NCI-H2196 treated with DMSO at 0.1 percent for 48 hours (cell line): ENCODE data around the gene FMNL2.

Source experiments
- DNase-seq: peaks from one replicate; lab custom pipeline; 2025; ENCODE audit not compliant: unreplicated experiment; lab: John Stamatoyannopoulos, UW

Gene FMNL2

DNA sequence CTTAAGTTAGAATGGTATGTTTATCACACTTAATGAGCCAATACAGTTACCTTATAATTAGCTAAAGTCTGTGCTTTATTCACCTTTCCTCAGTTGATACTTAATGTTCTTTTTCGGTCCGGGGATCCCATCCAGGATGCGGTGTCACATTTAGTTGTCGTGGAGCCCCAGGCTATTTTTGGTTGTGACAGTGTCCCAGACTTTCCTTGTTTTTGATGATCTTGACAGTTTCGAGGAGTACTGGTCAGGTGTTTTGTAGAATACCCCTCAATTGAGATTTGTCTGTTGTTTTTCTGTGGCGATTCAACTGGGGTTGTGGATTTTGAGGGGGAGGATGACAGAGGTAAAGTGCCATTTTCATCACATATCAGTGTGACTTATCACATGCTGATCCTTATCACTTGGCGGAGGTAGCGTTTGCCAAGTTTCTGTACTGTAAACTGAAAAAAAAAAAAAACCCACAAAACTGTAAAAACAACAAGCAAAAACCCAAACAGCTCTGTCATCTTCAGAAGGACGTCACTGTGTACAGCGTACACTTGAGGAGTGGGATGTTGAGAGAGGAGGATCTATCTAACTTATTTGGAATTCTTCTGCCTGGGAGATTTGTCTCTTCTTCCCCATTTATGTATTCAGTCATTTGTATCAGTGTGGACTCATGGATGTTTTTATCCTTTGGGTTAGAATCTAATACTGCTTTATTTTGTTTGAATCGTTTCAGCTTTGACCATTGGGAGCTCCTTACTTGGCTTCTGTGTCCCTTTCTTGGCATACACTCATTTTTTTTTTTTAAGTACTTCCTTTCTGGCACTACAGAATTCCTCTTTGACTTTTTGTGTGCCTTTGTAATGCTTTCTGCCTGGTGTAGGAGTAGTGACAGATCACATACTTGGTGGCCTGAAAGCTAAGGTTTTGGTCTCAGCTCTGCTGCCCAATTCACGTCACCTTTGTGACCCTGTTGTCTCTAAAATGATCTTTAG lies 68.1 kb downstream of the FMNL2 start:
- no peak for DNase-seq

DNA sequence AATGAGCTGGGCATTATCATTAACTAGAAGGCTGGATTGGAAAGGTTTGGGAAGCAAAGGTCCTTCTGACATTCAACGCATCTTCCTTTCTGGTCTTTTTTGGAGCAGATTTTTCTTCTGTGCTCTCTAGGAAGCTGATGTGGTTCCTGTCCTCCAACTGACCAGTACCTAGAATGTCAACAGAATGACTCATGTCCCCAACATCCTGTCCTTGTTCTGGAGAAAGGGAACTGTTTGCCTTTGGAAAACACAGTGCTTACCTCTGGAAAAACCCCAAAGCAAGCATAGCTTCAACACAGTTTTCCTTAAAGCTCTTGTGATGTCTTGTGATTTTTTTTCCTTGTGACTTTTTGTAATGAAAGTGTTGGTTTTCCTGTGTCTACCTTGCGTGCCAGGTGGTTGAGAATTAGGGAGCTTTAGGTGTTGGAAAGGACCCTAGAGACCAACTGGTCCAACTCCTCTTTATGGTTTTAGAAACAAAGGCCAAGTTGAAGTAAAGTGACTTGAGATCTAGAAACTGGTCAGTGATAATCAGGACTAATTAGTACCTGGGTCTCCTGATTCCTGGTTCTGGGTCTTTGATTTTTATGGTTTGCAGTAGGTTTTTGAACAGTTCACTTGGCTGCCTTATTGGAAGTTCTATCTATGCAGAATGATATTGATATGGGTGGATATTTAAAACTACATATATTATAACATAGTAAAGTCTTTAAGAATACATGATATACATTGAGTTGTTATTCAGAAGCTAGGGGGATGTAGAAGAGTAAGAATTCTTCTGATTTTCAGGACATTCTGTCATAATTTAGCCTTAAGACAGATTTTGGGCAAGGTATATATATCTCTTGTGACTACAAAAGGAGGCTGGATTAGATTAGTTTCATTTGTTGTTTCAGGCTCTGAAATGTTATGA lies 70.5 kb downstream of the FMNL2 start:
- no peak for DNase-seq

- DNase-seq = no peak
Measured at GRCh38 chr2:152406119-152406835, 71.3 kb downstream of the FMNL2 start.

- no peak for DNase-seq
Measured at GRCh38 chr2:152406836-152407161, 71.8 kb downstream of the FMNL2 start.

DNA sequence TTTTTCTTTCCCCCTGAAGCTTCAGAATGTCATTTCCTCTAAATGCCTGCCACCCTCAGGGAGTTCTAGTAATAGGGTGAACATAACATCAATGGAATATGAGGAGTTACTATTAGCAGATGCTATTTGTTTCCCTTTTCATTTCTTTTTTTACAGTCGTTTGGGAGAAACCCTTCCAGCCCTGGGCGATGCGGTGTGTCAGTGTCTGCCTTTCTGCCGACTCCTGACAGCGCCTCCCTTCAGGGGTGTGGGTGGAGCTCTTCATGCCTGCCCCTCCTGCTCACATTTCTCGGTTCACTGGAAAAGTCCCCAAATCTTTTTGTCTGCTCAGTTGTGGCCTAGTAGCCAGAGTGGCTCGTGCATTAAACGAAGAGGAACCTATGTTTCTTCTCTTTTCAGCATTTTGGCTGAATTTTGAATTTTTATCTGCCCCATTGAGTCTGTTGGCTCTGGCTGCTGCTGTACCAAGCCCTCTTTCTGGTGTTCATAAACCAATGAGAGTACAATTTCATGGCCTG lies 72.3 kb downstream of the FMNL2 start:
- no peak for DNase-seq

DNA sequence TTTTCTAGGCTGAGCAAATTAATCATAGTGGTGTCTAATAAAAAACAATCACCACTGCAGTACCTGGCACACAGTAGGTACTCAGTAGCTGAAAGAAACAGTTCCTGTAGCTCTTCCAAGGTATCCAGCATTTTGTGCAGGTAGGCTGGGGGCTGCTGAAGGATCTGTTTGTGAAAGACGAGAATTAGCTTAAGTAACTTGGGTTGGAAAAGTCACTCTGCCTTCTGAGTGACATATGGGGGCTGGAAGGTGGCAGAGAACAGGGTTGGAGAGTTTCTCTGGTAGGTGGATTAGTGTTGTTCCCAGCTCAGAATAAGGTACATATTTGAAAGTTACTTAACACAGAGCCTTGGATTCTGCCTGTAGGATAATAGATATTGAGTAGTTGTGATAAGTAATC lies 72.8 kb downstream of the FMNL2 start:
- no peak for DNase-seq

DNA sequence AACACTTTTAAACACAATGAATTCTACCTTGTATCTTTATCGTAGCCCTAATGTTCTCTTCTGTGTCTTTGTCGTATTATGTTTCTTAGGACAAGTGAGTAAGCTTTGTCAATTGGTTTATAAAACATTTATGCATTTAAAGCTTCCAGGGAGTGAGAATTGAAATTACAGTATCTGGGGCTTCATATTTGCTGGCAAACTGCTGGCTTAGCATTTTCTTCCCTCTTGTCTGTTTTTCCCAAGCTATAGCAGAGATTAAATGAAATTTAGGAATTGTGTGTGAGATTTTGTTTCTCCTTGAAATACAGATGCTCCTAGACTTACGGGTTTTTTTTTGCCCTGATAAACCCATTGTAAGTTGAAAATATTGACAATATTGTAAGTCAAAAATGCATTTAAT lies 73.3 kb downstream of the FMNL2 start:
- DNase-seq = no peak

GRCh38 chr2:152409386-152410164 lies 74.6 kb downstream of the FMNL2 start:
- DNase-seq = no peak

- no peak for DNase-seq
Measured at GRCh38 chr2:152410165-152410597, 75.2 kb downstream of the FMNL2 start.

DNA sequence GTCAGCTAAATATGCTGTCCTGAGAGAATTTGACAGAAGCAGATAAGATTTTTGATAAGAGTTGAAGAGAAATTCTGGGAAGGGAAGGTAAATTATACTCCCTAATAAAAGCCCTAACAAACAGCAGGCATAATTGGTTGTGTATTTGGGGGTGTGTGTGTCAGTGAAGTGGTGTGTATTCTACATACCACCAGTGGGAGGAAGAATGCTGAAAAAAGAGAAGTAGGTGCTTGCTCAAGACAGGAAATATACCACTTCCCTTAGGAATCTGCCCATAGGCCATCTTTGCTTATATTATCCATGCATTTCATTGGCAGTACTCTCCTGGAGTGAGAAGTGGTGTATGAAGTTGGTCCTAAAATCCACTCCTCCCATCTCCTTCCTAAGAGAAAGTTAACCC lies 76.2 kb downstream of the FMNL2 start:
- no peak for DNase-seq

DNA sequence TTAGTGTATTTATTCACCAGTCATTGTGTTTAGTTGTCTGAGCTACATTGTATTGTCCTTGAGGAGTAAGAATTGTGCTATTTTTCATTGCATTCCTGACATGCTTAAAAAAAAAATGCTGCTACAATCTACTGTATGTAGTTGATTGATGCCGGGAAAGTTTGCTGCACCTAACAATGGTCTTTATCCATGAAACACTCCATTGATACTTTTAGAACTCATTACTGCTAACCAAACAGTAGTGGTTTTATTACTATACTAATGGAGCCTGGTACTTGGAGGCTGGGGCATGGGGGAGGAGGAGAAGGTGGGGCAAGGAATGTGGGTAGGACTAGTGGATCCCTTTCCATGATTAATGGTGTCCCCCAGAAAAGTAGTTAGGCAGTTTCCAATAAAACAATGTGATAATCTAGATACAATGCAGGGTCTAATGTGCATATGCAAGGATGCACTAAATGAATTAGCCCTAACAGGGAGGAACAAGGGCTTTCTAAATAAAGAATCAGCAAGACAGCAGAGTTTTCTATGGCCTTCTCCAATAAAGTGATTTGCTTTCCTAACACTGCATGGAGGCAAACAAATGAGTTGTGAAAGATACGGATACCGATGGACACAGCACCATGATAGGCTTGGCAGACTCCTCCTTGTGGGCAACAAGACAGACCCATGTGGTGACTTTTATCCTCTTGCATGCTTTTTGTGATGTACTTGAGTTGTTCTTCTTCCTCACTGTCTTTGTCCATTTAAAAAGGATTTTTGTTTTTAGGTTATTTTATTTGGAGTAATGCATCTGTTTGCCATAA lies 78.5 kb downstream of the FMNL2 start:
- no peak for DNase-seq

DNA sequence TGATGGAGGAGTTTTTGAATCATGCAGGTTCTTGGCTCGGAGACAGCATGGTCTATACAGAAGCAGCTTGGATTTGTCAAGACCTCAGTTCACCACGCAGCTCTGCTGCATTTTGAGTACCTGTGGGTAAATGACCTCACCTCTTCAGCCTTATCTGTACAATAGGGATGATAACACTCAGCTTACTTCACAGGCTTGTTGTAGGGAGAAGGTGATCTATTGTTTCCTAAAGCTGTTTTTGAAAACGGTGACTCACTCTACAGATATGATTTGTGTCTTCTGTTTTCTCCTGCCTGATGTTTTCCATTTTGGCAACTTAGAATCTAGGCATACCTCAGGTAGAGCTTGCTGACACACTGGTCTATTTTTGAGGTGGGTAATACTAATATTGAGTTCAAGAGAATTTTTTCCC lies 80.3 kb downstream of the FMNL2 start:
- no peak for DNase-seq

DNA sequence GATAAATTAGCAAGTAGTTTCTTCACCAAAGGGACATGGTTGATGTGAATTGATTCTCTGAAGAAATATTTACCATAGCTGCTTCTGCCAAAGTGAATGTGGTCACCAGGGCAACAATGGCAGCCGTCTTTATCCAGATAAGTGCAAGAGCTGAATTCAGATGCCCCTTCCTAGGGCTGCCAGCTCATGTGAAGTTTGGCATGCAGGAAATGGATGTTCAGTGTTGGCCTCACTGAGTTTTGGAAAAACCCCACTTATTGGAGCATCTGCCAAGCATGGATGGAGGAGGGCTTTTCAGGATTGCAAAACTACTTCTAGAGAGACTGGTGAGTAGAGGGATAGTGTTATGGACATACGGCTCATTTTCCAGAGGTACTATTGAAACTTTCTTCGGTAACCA lies 80.8 kb downstream of the FMNL2 start:
- DNase-seq = no peak

- no peak for DNase-seq
Measured at GRCh38 chr2:152418688-152419087, 83.7 kb downstream of the FMNL2 start.

- DNase-seq = no peak
Measured at GRCh38 chr2:152419944-152420343, 85.0 kb downstream of the FMNL2 start.

DNA sequence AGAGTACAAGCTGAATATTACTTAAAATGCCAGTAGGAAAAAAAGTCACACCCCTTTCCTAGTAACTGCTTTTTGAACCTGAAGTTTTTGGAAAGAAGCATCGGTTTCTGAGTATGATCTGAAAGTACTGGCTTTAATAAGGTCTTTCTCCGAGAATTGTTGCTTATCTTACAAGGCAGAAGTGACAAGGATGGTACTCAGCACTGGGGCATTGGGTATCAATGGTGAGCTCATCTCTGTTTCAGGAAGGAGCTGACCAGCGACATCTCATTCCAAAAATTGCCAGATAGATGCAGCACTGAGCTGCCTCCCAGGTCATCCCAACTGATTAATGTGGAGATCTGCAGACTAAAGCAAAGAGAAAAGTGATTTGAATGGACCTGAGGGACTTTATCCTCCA lies 85.4 kb downstream of the FMNL2 start:
- DNase-seq = no peak

GRCh38 chr2:152420936-152421335 lies 86.0 kb downstream of the FMNL2 start:
- DNase-seq = no peak

DNA sequence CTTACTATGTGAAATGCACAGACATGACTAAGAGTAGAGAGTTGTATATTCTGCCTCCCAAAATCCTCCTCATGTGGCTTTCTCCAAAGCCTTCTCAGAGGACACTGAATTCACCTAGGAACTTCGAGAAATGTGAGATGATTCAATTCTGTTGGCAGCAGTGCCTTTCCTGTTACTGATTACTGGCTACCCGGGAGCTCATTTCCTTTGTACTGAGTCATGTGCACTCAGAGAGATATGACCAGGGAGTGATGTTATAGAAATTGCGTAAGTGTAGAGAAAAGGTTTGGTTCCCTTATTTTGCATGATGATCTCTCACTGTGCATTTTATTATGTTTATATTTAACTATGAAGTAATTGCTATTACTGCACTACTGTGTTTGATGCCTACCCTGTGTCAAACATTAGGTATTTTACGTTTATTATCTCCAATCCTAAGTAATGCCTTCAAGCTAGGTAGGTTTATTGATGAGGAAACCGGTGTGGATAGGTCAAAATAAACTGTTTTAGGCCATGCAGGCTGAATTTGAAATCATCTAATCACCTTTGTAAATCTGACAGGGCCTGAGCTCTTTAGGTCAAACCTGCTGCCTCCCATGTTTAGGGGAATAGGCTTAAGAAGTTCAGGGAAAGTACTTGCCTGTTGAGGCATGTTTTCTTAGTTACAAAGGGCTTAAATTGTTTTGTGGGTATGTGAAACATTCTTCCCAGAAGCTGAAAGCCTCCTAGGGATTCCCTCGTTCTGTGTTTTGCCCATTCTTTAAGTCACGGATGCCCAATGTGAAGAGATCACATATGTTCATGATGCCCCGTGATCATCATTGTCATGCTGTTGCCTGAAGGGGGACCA lies 86.8 kb downstream of the FMNL2 start:
- peak; percentile 29 for DNase-seq

- no peak for DNase-seq
Measured at GRCh38 chr2:152423684-152424083, 88.7 kb downstream of the FMNL2 start.
